Femur (tissue), 1 donor: ENCODE data around the gene FLOT1.

Source experiments
- DNase-seq: peaks from one replicate; pipeline ENCODE4 v3.0.0-alpha.2; 2017

Gene FLOT1, protein sequence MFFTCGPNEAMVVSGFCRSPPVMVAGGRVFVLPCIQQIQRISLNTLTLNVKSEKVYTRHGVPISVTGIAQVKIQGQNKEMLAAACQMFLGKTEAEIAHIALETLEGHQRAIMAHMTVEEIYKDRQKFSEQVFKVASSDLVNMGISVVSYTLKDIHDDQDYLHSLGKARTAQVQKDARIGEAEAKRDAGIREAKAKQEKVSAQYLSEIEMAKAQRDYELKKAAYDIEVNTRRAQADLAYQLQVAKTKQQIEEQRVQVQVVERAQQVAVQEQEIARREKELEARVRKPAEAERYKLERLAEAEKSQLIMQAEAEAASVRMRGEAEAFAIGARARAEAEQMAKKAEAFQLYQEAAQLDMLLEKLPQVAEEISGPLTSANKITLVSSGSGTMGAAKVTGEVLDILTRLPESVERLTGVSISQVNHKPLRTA

DNA sequence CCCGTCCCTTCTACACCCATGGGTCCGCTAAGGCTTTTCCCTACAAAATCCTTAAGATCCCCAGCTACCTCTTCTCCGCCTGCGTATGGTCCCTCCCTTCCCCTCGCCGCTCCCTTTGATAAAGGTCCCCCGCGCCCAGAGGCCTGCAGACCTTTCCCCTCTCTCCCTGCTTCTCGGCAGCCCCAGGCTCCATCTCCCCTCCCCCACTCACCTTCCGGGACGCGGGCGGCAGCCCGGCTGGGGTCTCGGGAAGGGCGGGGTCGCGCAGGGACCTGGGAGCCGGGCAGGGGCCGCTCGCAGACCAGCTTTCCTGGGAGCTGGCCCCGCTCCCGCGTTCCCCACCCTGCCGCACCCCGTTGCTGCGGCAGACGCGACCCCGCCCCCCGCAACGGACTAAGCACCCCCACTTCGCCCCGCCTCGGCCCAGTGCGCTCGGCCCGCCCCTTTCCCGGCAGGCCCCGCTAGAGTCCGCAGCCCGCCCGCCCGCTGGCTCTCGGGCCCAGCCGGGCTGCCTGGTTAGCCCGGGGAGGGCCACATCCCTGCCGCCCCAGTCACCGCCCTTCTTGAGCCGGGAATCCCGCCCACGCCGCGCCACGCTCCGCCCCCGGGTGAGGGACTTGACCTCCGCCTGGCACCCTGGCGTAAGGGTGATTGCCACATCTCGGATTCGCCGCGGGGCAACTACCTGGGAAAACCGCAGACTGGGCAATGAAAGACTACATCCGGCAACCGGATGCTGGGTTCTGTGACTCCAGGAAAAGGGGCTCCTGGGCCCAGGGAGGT is at the start of gene FLOT1:
FLOT1 (minus strand) TSS at position 372 of the 783 bp plus-strand sequence. CDS start 498 bp downstream, outside the sequence.
- DNase-seq: peak; percentile 95

DNA sequence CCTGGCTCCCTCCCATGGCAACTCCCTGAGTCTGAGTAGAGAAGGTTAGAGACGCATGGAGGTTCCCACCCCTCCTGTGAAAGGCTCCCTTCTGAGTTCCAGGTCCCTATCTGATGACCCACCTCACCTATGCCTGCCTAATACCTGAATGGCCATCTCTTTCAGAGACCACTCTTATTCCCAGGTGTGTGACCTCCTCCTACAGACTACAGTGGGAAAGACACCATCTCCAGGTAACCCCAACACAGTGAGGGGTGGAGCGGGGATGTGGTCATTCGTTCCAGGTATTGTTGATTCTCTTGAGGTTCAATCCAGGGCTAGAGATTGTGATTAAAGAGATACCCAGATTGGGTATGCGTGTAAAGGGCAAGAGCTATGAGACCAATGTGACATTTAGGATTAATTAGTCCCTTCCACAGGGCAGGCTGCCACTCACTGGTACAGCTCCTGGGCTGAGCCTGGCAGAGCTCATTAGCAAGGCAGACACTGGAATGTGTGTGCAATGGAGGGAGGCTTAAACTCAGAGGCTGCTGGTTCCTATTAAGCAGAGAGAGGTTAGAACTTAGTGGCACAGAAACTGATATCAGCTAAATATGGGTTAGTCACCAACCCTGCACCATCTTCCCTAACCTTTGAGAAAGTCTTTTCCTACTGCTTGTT is 48.4 kb upstream of the FLOT1 start:
- no peak for DNase-seq

DNA sequence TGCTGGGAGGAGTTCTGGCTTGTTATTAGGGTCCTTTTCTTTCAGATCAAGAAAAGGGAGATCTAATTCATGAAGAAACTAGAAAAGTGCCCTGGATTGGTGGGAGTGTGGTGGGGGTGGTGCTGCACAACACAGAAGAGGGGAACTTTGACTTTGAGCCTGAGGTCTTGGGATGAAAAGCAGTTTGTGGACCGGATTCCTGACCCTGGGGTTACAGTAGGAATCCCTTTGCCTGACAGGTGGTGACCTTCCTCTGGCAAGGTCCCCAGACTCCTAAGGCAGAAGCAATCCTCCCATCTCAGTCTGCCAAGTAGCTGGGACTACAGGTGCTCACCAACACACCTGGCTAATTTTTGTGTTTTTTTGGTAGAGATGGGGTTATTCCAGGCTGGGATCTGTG is 47.1 kb upstream of the FLOT1 start:
- DNase-seq: no peak

DNA sequence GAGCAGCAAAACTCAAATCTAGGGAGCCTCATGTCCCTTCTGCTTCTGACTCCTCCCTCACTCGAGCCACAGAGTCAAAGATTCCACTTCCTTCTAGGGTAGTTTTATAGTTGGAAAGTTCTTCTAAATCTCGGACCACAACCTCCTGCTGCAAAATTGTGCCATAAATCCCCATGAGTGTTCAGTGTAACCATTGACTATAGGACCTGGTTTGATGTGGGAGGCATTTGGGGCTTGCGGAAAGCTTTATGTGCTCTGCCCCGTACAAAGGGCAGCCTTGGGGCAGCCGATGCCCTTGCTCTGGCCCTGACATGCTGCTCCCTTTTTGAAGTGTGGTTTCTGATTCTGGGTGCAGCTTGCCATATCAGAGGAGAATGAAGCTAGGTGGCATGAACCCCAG is 45.5 kb upstream of the FLOT1 start:
- no peak for DNase-seq

DNA sequence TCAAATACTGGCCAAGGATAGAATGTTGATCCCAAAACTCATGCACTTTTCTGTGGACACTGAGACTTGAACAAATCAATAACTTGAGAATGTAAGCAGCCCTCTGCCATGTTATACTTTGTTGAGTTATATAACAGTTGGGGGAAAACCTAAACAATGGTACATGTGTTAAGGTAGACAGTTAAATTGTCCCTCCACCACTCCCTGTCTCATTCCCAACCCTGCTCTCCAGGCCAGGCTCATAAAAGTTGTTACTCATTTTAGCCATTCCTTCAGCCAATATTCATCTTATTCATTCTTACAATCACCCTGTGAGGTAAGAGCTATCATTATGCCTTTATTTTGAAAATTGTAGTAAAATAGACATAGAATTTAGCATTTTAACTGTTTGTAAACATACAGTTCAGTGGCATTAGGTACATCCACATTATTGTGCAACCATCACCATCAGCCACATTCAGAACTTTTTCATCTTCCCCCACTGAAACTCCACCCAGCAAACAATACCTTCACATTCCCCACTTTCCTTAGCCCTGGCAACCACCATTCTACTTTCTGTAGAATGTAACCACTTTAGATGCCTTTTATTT is 40.0 kb upstream of the FLOT1 start:
- DNase-seq: no peak

DNA sequence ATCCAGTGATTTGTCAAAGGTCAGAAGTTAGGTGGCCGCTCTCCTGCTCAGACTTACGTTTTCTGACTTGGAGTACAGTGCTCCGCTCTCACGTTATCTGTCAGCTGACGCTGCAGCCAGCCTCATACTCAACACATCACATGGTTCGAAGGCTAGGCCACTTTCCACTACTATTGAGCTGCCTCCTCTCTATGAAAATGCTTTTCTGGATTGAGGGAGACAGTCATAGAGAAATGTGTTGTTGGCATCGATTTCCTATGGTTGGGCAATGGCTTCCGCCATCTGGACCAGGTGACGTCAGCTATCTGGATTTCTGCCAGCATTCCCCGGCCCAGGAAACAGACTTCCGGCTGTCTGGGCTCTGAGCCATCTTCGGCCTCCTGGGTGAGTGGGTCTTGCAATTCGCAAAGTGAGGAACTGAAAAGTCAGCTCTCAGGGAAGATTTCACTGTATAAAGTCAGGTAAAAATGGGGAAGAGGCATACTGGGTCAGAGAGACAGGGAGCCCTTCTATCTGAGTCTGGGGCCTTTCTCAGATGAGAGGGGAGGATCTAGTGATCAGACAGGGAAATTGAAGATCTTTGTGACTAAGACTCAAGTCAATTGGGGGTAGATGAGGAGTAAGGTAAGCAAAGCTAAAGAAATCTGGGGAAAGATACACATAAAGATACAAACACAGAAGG is 39.4 kb upstream of the FLOT1 start:
- DNase-seq: peak; percentile 96

DNA sequence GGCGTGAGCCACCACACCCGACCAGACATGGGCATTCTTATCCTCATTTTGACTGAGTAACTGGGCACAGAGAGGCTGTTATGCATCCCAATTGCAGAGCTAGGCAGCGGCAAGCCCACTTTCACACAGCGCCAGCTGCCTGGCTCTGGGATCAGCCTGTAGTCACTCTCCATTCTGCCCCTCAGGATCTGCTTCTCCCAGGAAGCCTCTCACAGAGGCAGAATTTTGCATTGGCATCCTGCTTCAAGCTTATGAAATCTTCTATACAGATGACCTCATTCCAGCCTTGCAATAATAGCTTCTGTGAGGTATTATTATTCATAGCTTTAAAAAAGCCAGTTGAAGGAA is 38.9 kb upstream of the FLOT1 start:
- DNase-seq: no peak

DNA sequence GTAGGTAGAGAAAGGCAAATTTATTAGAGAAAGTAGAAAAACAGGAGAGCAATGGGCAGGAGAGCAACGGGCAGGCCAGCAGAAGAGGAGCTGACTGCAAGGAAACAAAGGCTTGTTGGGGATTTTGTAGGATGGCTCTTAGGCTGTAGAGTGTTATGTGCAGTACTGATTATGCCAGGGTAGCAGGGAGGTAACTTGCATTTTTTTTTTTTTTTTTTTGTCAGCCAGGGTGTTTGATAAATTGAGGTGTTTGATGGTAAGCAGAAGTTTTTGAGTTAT is 38.1 kb upstream of the FLOT1 start:
- DNase-seq: no peak

DNA sequence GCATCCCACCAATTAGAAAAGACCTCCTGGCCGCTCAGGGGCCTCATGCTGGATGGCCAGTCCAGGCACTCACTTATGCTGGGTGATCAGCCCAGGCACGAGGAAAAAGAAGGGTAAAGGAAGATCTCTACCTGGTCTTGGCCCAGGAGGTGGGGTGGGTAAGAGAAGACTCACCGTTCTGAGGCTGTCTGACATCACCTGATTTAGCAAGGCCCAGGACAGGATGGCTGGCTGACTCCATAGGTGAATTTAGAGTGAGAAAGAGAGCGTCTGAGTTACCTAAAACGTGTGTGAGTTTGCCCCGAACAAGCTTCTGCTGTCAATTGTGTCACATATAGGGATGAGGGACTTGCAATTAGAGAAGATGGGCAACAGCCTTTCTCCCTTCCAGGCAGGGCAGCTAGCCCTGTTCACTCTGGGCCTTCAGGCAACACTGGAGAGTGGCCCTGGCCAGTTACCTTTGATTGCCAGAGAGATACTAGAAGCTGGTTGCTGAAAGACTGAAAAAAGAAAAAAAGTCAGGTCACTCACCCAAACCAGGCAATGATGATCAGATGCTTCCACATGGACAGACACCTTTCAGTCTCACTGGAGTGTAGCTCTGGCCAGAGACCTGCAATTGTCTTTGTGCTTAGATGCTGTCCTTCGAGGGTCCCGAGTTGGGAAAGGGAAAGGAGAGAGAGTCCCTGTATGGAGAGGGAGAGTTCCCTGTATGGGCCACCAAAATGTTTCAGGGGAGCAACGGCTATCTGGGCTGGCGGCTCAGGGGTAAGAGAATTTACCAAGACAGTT is 37.6 kb upstream of the FLOT1 start:
- no peak for DNase-seq

DNA sequence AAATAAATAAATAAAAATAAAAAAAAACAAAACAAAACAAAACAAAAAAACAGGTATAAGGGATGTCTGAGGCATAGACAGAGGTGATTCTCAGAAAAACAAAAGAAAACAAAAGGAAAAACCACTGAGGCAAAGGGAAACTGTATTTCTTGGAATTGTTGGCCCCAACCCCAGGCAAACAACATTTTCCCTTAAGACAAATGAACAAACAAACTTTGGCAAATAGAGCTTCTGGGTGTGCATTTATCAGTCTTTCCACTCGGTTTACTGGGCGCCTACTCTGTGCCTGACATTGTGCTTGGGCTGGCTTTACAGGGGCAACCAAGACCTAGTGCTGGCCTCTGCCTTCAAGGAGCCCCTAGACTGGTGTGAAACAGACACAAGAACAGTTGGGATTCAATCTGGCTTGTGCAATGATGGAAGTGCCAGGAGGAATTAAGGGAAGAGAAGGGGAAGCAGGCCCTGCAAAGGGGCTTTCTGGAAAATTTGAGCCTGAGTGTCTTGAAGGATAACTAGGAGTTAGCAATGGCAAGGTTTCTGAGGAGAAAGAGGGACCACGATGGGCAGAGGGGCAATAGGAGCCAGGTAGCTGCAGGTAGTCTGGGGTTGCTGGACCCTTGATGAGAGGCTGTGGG is 35.6 kb upstream of the FLOT1 start:
- DNase-seq: no peak

DNA sequence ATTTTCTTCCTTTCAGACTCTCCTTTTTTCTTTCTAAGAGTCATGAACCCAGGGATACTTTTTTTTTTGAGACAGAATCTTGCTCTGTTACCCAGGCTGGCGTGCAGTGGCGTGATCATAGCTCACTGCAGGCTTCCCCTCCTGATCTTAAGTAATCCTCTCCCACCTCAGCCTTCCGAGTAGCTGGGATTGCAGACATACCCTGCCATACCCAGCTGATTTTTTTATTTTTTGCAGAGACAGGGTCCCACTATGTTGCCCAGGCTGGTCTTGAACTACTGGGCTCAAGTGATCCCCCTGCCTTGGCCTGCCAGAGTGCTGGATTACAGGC is 34.6 kb upstream of the FLOT1 start:
- no peak for DNase-seq

DNA sequence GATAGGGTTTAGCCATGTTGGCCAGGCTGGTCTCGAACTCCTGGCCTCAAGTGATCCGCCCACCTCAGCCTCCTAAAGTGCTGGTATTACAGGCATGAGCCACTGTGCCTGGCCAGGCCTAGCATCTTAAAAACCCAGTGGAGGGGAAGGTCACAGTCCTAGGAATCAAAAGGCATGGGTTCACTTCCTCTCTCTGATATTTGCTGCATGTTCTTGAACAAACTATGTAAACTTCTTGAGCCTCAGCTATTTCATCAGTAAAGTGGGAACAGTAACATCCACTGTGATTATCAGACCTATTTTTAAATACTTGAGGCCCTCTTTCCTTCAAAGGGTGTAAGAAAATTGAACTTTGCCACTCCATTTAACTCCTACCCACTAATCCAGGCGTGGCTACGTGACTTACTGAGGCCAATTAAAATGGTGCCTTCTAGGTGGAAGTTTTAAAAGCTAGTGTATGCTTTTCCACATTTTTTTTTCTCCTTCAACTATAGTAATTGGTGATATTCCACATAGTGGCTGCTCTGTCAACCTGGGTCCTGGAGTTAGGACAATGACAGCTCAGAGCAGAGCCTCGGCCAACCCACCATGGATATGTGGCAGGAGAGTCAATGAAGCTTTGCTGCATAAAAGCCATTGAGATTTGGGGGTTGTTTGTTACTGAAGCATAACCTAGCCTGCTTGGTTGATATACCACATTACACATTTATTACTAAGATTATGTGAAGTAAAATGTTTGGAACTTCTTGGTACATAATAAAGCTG is 34.1 kb upstream of the FLOT1 start:
- no peak for DNase-seq

DNA sequence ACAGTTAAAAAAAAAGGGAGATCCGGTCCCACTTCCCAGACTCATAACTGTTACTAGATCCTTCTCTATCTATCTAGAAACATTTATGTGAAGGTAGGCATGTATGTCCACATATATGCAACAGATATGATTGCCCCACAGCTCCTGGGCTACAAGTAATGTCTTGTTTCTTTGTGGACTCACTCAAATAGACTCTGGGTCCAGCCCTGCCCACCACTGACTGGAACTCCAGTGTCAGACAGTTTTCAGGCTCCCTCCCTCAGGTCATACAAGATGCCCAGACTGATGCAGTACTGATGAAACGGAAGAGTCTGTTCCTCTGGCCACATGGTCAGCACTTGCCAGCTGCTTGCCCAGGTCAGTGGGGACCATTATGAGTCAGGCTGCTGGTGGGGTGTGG is 32.6 kb upstream of the FLOT1 start:
- no peak for DNase-seq

DNA sequence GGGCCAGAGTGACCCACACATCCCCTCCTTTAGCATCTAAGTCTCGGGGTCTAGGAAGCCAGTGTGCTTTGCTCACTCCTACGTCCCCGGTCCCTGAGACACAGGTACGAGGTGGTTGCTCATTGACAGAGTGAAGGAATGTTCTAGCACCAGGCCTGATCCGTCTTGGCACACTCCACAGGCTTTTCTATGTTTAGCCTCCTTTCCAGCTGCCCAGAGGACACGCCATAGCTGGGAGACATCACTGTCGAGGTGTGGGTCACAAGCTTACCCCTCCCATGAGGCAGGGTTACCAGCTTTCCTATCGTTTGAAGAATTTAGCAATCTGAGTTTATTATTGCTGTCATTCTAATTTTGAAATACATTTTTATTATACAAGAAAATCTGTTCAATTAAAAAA is 32.2 kb upstream of the FLOT1 start:
- DNase-seq: no peak

DNA sequence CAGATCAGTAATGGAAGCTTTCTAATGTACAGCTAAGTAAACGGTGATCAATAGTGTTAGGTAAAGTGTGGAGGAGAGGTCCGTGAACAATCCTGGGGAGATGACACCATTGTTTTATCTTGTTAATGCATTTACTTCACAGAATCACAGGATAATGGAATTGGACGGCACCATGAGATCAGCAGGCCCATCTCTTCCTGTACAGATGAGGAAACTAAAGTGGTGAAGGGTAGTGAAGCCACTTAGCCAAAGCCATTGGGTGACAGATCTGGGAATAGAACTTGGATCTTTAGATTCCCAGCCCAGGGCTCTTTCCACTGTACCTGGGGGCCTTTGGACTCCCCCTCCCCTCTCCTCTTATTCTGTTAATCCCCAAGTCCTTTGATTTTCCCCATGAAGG is 28.1 kb upstream of the FLOT1 start:
- DNase-seq: no peak

DNA sequence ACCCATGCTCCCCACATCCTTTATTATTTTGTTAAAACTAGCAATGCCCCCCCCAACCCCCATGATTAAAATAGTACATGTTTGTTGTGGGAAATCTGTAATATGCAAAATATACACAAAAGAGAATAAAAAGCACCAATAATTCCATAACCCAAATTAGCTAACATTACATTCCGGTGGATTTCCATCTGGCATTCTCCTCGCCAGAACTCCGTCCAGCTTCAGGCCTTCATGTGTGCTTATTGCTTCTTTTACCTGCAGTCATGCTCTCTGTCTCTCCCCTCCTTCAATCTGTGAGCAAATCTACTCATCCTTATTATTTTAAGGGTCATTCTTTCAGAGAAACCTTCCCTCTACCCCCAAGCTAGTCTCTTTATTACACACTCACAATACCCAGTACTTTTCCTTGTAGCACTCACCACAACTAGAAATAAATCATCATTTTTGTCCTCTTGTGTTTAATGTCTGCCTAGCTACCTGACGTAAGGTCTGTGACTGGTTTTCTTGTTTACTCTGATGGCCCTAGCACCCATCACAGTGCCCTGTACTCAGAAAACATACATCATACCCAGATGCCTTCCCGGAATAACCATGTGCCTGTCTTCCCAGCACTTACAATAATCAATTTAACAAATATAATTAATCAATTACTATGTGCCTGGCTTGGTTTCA is 27.5 kb upstream of the FLOT1 start:
- no peak for DNase-seq

DNA sequence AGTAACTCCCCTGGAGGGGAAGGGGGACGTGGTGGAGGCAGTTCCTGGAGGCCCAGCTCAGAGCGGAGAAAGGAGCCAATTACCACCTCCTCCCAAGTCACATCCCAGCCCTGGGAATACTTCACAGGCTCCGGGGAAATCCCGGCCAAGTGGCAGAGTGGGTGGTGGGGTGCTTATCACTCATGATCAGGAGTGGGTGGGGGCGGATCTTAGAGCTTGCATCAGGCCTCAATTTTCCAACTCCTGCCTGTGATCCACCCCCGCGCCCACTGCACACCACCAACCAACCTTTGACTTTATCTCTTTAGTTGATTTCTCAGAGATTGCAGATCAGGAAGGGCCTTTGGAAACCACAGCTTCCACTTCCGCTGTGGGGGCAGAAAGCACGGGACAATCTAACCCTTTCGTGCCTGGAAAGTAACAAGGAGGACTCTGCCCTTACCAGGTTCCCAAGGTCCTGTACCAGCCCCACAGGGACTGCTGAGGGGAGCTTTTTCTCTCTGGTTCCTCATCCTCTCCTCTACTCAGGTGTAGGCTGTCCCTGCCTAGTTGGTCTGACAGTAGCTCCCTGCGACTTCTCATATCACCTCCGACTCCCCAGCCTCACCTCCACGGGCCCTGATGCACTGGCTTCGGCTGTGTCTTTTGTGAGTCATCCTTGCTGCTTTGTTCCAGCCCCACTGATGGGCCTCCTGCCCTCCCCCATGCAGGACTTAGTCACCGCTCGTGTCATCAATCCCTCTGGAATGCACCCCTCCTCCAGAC is 26.8 kb upstream of the FLOT1 start:
- peak; percentile 64 for DNase-seq

DNA sequence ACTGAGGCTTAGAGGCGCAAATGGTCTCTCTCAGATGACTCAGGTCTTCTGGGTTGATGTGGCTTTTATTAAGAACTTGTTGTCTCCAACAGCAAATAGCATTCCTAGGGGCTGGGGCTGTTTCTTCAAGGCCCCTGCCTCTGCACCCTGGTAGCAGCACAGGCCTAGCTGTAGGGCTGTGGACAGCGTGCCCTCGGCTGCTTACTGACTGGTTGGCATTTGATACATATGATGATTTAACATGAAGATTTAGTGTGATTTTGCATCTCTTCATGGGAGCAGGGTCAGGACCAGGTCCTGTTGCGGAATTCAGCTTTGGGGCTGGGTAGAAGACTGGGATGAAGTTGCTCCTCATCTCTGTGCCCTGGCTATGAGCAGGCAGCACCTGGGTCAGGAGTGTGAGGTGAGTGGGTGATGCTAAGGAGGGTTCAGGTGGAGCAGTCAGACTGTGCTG is 26.2 kb upstream of the FLOT1 start:
- DNase-seq: no peak

DNA sequence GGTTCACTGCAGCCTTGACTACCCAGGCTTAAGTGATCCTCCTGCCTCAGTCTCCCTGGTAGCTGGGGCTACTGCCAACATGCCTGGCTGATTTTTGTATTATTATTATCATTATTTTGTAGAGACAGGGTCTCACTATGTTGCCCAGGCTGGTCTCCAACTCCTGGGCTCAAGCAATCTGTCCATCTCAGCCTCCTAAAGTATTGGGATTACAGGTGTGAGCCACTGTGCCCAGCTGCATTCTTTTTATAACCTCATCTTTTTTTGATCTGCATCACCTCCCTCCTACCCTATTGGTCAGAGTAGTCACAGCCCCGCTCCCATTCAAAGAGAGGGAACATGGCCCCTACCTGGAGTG is 25.4 kb upstream of the FLOT1 start:
- no peak for DNase-seq
